HCT116 (cell line): ENCODE results near the gene RHEX. TPM values are rescaled to one million over a fixed set of nuclear protein-coding genes. Genes with fewer than 3 reads are reported as not detected.
"Not testable (repeated sequence)": the region's sequence is repeated elsewhere in the genome, so short reads cannot be mapped to it uniquely, and the experiment has no call there.

Experiments used
- ATAC-seq: fragments of 200-7000 bp; cut with Tn5 transposase; 2 replicates; pipeline ENCODE4 v1.9.1; 2020; ENCODE audit warnings: mild to moderate bottlenecking, moderate library complexity
- BruUV-seq: library from RNA; stranded (reverse); fragments of 400-500 nt; replicated peaks from 2 replicates; lab custom pipeline; 2021; lab: Mats Ljungman, UMichigan
- CTCF ChIA-PET: fragments of 300-600 bp; sonication (Branson Sonifier 250); formaldehyde crosslinking; loops from one replicate; lab custom pipeline; 2021; ENCODE audit warnings: antibody characterized with exemption; lab: Charles Lee
- POLR2A ChIA-PET: fragments of 300-600, 350-600 bp; sonication (Branson Sonifier 250); formaldehyde crosslinking; loops from one replicate; lab custom pipeline; 2021; ENCODE audit warnings: antibody characterized with exemption; lab: Charles Lee
- RAD21 ChIA-PET, 2 experiments: fragments of 300-600 bp; sonication (Branson Sonifier 250); formaldehyde crosslinking; loops; one replicate each; lab custom pipeline; 2023; ENCODE audit warnings: low total read pairs in 2 of 2; ENCODE audit not compliant: uncharacterized antibody in 2 of 2, unreplicated experiment in 2 of 2, low non-redundant PET in 1 of 2; lab: Charles Lee
- DNase-seq: peaks from one replicate; pipeline ENCODE4 v3.0.0-alpha.2; 2010; ENCODE audit warnings: low read depth, low spot score
- H2AFZ ChIP-seq: fragments of 200-600 bp; shearing (Covaris generic), sonication (generic); 2 replicates; pipeline ENCODE4 v1.6.1; 2017; ENCODE audit warnings: low read depth, mixed run types, mixed read lengths, antibody characterized with exemption, low read length; ENCODE audit not compliant: poor library complexity, severe bottlenecking
- H3K27ac ChIP-seq: 2 replicates; pipeline ENCODE4 v1.5.1; 2012; ENCODE audit warnings: low read depth, low read length
- H3K27me3 ChIP-seq: fragments of 200-600 bp; sonication (generic); 2 replicates; pipeline ENCODE4 v1.6.1; 2016; ENCODE audit warnings: mixed run types, low read length, mixed read lengths; ENCODE audit not compliant: insufficient read depth
- H3K36me3 ChIP-seq, 2 experiments: fragments of 200-500 bp in 1 of 2; fragments of 200-600 bp in 1 of 2; sonication (Bioruptor generic) in 1 of 2; sonication (generic) in 1 of 2; 2 replicates each; pipeline versions ENCODE4 v1.5.1 to v1.6.1; 2014 to 2016; ENCODE audit warnings: low read length in 2 of 2, inconsistent platforms in 1 of 2, mixed read lengths in 1 of 2, mixed run types in 1 of 2; ENCODE audit not compliant: insufficient read depth in 2 of 2, control insufficient read depth in 1 of 2
- H3K4me1 ChIP-seq, 2 experiments: fragments of 200-600 bp in 1 of 2; sonication (generic) in 1 of 2; 2 replicates each; pipeline versions ENCODE4 v1.5.1 to v1.6.1; 2012 to 2017; ENCODE audit warnings: low read length in 2 of 2, inconsistent platforms in 1 of 2, mild to moderate bottlenecking in 1 of 2, mixed read lengths in 1 of 2, mixed run types in 1 of 2, moderate library complexity in 1 of 2; ENCODE audit not compliant: insufficient read depth in 2 of 2, control insufficient read depth in 1 of 2
- H3K4me2 ChIP-seq: fragments of 200-600 bp; sonication (generic); 2 replicates; pipeline ENCODE4 v1.6.1; 2017; ENCODE audit warnings: mixed run types, low read length, mixed read lengths
- H3K4me3 ChIP-seq, 2 experiments: fragments of 200-600 bp in 1 of 2; sonication (generic) in 1 of 2; replicated peaks in 1 of 2; 2 replicates each; pipeline ENCODE4 v1.5.1; 2011 to 2016; ENCODE audit warnings: low read length in 2 of 2, control low read depth in 1 of 2, low read depth in 1 of 2, mild to moderate bottlenecking in 1 of 2, mixed read lengths in 1 of 2, mixed run types in 1 of 2
- H3K79me2 ChIP-seq: fragments of 200-600 bp; sonication (generic); 2 replicates; pipeline ENCODE4 v1.6.1; 2017; ENCODE audit warnings: mild to moderate bottlenecking, mixed run types, low read length, moderate library complexity, mixed read lengths; ENCODE audit not compliant: insufficient read depth
- H3K9ac ChIP-seq: fragments of 200-600 bp; sonication (generic); 2 replicates; pipeline ENCODE4 v1.6.1; 2016; ENCODE audit warnings: low read length, mixed read lengths
- H3K9me2 ChIP-seq: fragments of 200-600 bp; sonication (generic), shearing (Covaris generic); 2 replicates; pipeline ENCODE4 v1.6.1; 2017; ENCODE audit warnings: mixed run types, mild to moderate bottlenecking, moderate library complexity; ENCODE audit not compliant: insufficient read depth
- H3K9me3 ChIP-seq, 2 experiments: fragments of 200-500 bp in 1 of 2; fragments of 200-600 bp in 1 of 2; sonication (Bioruptor generic) in 1 of 2; sonication (generic) in 1 of 2; 2 replicates each; pipeline ENCODE4 v1.6.1; 2014 to 2017; ENCODE audit warnings: low read length in 2 of 2, mixed read lengths in 2 of 2, inconsistent platforms in 1 of 2, low read depth in 1 of 2, mild to moderate bottlenecking in 1 of 2, mixed run types in 1 of 2, moderate library complexity in 1 of 2; ENCODE audit not compliant: control insufficient read depth in 1 of 2, insufficient read depth in 1 of 2
- H4K20me1 ChIP-seq: fragments of 200-600 bp; sonication (generic), shearing (Covaris generic); 2 replicates; pipeline ENCODE4 v1.6.1; 2017; ENCODE audit warnings: mixed run types, mild to moderate bottlenecking, moderate library complexity; ENCODE audit not compliant: insufficient read depth
- CEBPB ChIP-seq: IDR thresholded peaks from 2 replicates; pipeline ENCODE4 v1.6.1; 2012; ENCODE audit warnings: low read depth
- EZH2 ChIP-seq: fragments of 200-600 bp; sonication (generic); IDR thresholded peaks from 2 replicates; pipeline ENCODE4 v1.6.1; 2017; ENCODE audit warnings: antibody characterized with exemption, mixed run types
- POLR2AphosphoS5 ChIP-seq: IDR thresholded peaks from 2 replicates; pipeline ENCODE4 v1.6.1; 2011; ENCODE audit warnings: mild to moderate bottlenecking, low read depth, low read length, moderate library complexity
- RAD21 ChIP-seq: IDR thresholded peaks from 2 replicates; pipeline ENCODE4 v1.6.1; 2012; ENCODE audit warnings: low read depth, mild to moderate bottlenecking
- SRF ChIP-seq: IDR thresholded peaks from 2 replicates; pipeline ENCODE4 v1.6.1; 2012; ENCODE audit warnings: low read depth
- ZBTB33 ChIP-seq: IDR thresholded peaks from 2 replicates; pipeline ENCODE4 v1.6.1; 2011; ENCODE audit warnings: mild to moderate bottlenecking, low read length, moderate library complexity; ENCODE audit not compliant: insufficient replicate concordance; ENCODE audit errors: extremely low read depth
- intact Hi-C: fragments of 100-400 bp; cut with micrococcal nuclease; formaldehyde crosslinking; loops from 2 replicates; pipeline ENCODE4 v1.10.0; 2022
- total RNA-seq: library from RNA; stranded (reverse); gene quantifications from one replicate; pipeline ENCODE4 v1.2.1, GENCODE V29; 2021; ENCODE audit not compliant: unreplicated experiment

The RHEX gene
- total RNA-seq, 1 experiment from 2014 or later, result not detected

- Histone ChIP-seq H4K20me1 (no peaks in the 10 kb centered on the region), H3K79me2 (no peaks in the 10 kb centered on the region), H3K4me1 (no peaks in the 10 kb centered on the region), H2AFZ (no peak overlapping the region), H3K4me2 (no peak overlapping the region), H3K9ac (no peak overlapping the region), H3K27ac (no peak overlapping the region), H3K9me2 (no peaks in the 10 kb centered on the region), H3K36me3 (no peaks in the 10 kb centered on the region), H3K27me3 (no peaks in the 10 kb centered on the region), H3K9me3 (no peaks in the 10 kb centered on the region), H3K4me3 (no peak overlapping the region)
- ChIA-PET CTCF (no interaction called here), RAD21 (no interaction called here), POLR2A (no interaction called here)
- TF ChIP-seq ZBTB33, result no peak
- TF ChIP-seq SRF, result no peak
- no peak for TF ChIP-seq CEBPB
- TF ChIP-seq POLR2AphosphoS5, result no peak
- TF ChIP-seq EZH2, result no peak
- TF ChIP-seq RAD21, result no peak
- intact Hi-C loops, result no loop called here
- DNase-seq, result no peak
- ATAC-seq, result no peak
- BruUV-seq, result no TSS peak
Measured at GRCh38 chr1:206050655-206051235, 2.2 kb upstream of the RHEX start.

- H3K36me3 ChIP-seq, RAD21 ChIA-PET, POLR2A ChIA-PET, H3K4me3 ChIP-seq, H3K9me2 ChIP-seq, H3K9ac ChIP-seq, intact Hi-C loops, H3K4me2 ChIP-seq, DNase-seq, CTCF ChIA-PET, H3K27ac ChIP-seq, BruUV-seq, H4K20me1 ChIP-seq, H2AFZ ChIP-seq, H3K4me1 ChIP-seq, H3K79me2 ChIP-seq, ATAC-seq, H3K27me3 ChIP-seq, H3K9me3 ChIP-seq: not testable (repeated sequence)
Measured at GRCh38 chr1:206052231-206052865, 625 bp upstream of the RHEX start.

- H2AFZ ChIP-seq, H3K4me2 ChIP-seq, H4K20me1 ChIP-seq, BruUV-seq, H3K27me3 ChIP-seq, H3K27ac ChIP-seq, H3K9ac ChIP-seq, H3K79me2 ChIP-seq, H3K36me3 ChIP-seq, H3K9me3 ChIP-seq, CTCF ChIA-PET, H3K9me2 ChIP-seq, H3K4me3 ChIP-seq, H3K4me1 ChIP-seq, DNase-seq, ATAC-seq, RAD21 ChIA-PET, intact Hi-C loops, POLR2A ChIA-PET: not testable (repeated sequence)
Measured at GRCh38 chr1:206053616-206054015, 643 bp downstream of the RHEX start.
